ENCODE results near the gene NELL1. TPM values are rescaled to one million over a fixed set of nuclear protein-coding genes. Genes with fewer than 3 reads are reported as not detected.
"Not testable (repeated sequence)": the region's sequence is repeated elsewhere in the genome, so short reads cannot be mapped to it uniquely, and the experiment has no call there.

NELL1 gene
- total RNA-seq, 4 donors from 2014 or later = not detected

- no peaks in the 10 kb centered on the region for H3K36me3 ChIP-seq
- no peaks in the 10 kb centered on the region for H3K9me3 ChIP-seq
- H3K4me3 ChIP-seq (replicated peaks in 1 of 3) = no peak overlapping the region
- no peak overlapping the region for H3K27ac ChIP-seq
- intact Hi-C loops (cut with DNase I) = no loop called here
- TF ChIP-seq, protein P1, sequence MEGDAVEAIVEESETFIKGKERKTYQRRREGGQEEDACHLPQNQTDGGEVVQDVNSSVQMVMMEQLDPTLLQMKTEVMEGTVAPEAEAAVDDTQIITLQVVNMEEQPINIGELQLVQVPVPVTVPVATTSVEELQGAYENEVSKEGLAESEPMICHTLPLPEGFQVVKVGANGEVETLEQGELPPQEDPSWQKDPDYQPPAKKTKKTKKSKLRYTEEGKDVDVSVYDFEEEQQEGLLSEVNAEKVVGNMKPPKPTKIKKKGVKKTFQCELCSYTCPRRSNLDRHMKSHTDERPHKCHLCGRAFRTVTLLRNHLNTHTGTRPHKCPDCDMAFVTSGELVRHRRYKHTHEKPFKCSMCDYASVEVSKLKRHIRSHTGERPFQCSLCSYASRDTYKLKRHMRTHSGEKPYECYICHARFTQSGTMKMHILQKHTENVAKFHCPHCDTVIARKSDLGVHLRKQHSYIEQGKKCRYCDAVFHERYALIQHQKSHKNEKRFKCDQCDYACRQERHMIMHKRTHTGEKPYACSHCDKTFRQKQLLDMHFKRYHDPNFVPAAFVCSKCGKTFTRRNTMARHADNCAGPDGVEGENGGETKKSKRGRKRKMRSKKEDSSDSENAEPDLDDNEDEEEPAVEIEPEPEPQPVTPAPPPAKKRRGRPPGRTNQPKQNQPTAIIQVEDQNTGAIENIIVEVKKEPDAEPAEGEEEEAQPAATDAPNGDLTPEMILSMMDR (IDR thresholded peaks at IDR 0.05) = no peak
- TF ChIP-seq POLR2A (IDR thresholded peaks at IDR 0.05) = no peak
- no peak for DNase-seq
- WGBS, 2 donors = 49 to 59% methylated on average over 2 of the region's 2 CpGs
- H3K4me1 ChIP-seq = no peaks in the 10 kb centered on the region
- H3K27me3 ChIP-seq = no peaks in the 10 kb centered on the region
Measured at GRCh38 chr11:21268036-21268435, 598.6 kb downstream of the NELL1 start.

- H3K4me3 ChIP-seq (replicated peaks in 1 of 3); intact Hi-C loops (cut with DNase I); H3K4me1 ChIP-seq; H3K36me3 ChIP-seq; DNase-seq; H3K27me3 ChIP-seq; H3K9me3 ChIP-seq; H3K27ac ChIP-seq: not testable (repeated sequence)
- 80 to 98% methylated on average over 6 of the region's 6 CpGs for WGBS, 2 donors
Measured at GRCh38 chr11:21272139-21272538, 602.8 kb downstream of the NELL1 start.

GRCh38 chr11:21278840-21279239 is 609.5 kb downstream of the NELL1 start:
- 74 to 78% methylated on average over 1 of the region's 1 CpG for WGBS, 2 donors
- H3K4me1 ChIP-seq = no peaks in the 10 kb centered on the region
- TF ChIP-seq, protein P1 (IDR thresholded peaks at IDR 0.05) = no peak
- TF ChIP-seq POLR2A (IDR thresholded peaks at IDR 0.05) = no peak
- no peak overlapping the region for H3K4me3 ChIP-seq (replicated peaks in 1 of 3)
- no peaks in the 10 kb centered on the region for H3K27me3 ChIP-seq
- H3K27ac ChIP-seq = no peak overlapping the region
- intact Hi-C loops (cut with DNase I) = no loop called here
- no peak for DNase-seq
- no peaks in the 10 kb centered on the region for H3K36me3 ChIP-seq
- no peaks in the 10 kb centered on the region for H3K9me3 ChIP-seq

GRCh38 chr11:21285104-21285503 is 615.7 kb downstream of the NELL1 start:
- H3K36me3 ChIP-seq = no peaks in the 10 kb centered on the region
- intact Hi-C loops (cut with DNase I) = no loop called here
- no peak for TF ChIP-seq POLR2A (IDR thresholded peaks at IDR 0.05)
- TF ChIP-seq, protein P1 (IDR thresholded peaks at IDR 0.05) = no peak
- no peaks in the 10 kb centered on the region for H3K27me3 ChIP-seq
- H3K4me3 ChIP-seq (replicated peaks in 1 of 3) = no peak overlapping the region
- no peak for DNase-seq
- no peaks in the 10 kb centered on the region for H3K4me1 ChIP-seq
- no peak overlapping the region for H3K27ac ChIP-seq
- no peaks in the 10 kb centered on the region for H3K9me3 ChIP-seq
- WGBS, 2 donors = 27 to 28% methylated on average over 2 of the region's 2 CpGs

DNA sequence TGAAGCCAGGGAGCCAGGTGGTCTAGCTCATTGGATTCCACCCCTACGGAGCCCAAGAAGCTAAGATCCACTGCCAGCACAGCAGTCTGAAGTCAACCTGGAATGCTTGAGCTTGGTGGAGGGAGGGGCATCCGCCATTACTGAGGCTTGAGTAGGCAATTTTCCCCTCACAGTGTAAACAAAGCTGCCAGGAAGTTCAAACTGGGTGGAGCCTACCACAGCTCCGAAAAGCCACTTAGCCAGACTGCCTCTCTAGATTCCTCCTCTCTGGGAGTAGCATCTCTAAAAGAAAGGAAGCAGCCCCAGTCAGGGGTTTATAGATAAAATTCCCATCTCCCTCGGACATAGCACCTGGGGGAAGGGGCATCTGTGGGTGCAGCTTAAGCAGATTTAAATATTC is 620.3 kb downstream of the NELL1 start:
- H3K36me3 ChIP-seq = no peaks in the 10 kb centered on the region
- H3K4me1 ChIP-seq = no peaks in the 10 kb centered on the region
- WGBS, 2 donors = 38 to 57% methylated on average over 3 to 4 of the region's 4 CpGs
- no peak overlapping the region for H3K4me3 ChIP-seq (replicated peaks in 1 of 3)
- no peaks in the 10 kb centered on the region for H3K9me3 ChIP-seq
- TF ChIP-seq, protein P1 (IDR thresholded peaks at IDR 0.05) = no peak
- no peak for TF ChIP-seq POLR2A (IDR thresholded peaks at IDR 0.05)
- no peak for DNase-seq
- no peaks in the 10 kb centered on the region for H3K27me3 ChIP-seq
- intact Hi-C loops (cut with DNase I) = no loop called here
- no peak overlapping the region for H3K27ac ChIP-seq

- no peaks in the 10 kb centered on the region for H3K36me3 ChIP-seq
- H3K4me3 ChIP-seq (replicated peaks in 1 of 3) = no peak overlapping the region
- no peak overlapping the region for H3K27ac ChIP-seq
- 85 to 92% methylated on average over 2 of the region's 2 CpGs for WGBS, 2 donors
- no peaks in the 10 kb centered on the region for H3K9me3 ChIP-seq
- no peak for TF ChIP-seq POLR2A (IDR thresholded peaks at IDR 0.05)
- TF ChIP-seq, protein P1 (IDR thresholded peaks at IDR 0.05) = no peak
- intact Hi-C loops (cut with DNase I) = no loop called here
- DNase-seq = no peak
- H3K27me3 ChIP-seq = no peaks in the 10 kb centered on the region
- H3K4me1 ChIP-seq = no peaks in the 10 kb centered on the region
Measured at GRCh38 chr11:21295508-21295907, 626.1 kb downstream of the NELL1 start.
